ENCODE data around the gene ZNF653. TPM values are rescaled to one million over a fixed set of nuclear protein-coding genes. Genes with fewer than 3 reads are reported as not detected.

The ZNF653 gene
- total and polyA plus RNA-seq, 12 donors, result 2.3 to 7.8 (median 4.2) TPM

- no peak for TF ChIP-seq CTCF (IDR thresholded peaks at IDR 0.05)
- H3K9me3 ChIP-seq, result no peaks in the 10 kb centered on the region
- intact Hi-C loops (cut with DNase I), result loop anchor here in 1 of 10 donors (10.0 kb wide), 1 partner anchor 50 kb away; no protein-coding TSS in a partner anchor
- peak overlapping the region in 9 of 10 donors; percentile 66 to 94 (median 89) for H3K27ac ChIP-seq
- H3K4me1 ChIP-seq, result peaks cover 0 to 31% (median 22%) of the 10 kb centered on the region in 9 donors
- DNase-seq, result no peak
- peaks cover 0 to 20% (median 0%) of the 10 kb centered on the region in 7 donors for H3K27me3 ChIP-seq
- no peak for ATAC-seq
- H3K36me3 ChIP-seq, result no peaks in the 10 kb centered on the region
- 56 to 59% methylated on average over 5 of the region's 5 CpGs for whole genome bisulfite sequencing, 2 donors
- H3K4me3 ChIP-seq, result no peak overlapping the region
Measured at GRCh38 chr19:11534948-11535347, 29.3 kb upstream of the ZNF653 start.

GRCh38 chr19:11534538-11534937, 28.9 kb upstream of the ZNF653 start:
- Histone ChIP-seq H3K36me3 (no peaks in the 10 kb centered on the region), H3K27me3 (peaks cover 0 to 16% (median 0%) of the 10 kb centered on the region in 7 donors), H3K9me3 (no peaks in the 10 kb centered on the region), H3K4me3 (no peak overlapping the region), H3K4me1 (peaks cover 0 to 31% (median 21%) of the 10 kb centered on the region in 9 donors), H3K27ac (peak overlapping the region in 4 of 10 donors; percentile 89 to 94 (median 91))
- TF ChIP-seq CTCF (IDR thresholded peaks at IDR 0.05), result no peak
- intact Hi-C loops (cut with DNase I), result loop anchor here in 1 of 10 donors (10.0 kb wide), 1 partner anchor 50 kb away; no protein-coding TSS in a partner anchor
- DNase-seq, result no peak
- WGBS, 2 donors, result 90 to 95% methylated on average over 1 of the region's 1 CpG
- no peak for ATAC-seq

- peak overlapping the region in 4 of 10 donors; percentile 13 to 90 (median 55) for H3K27ac ChIP-seq
- H3K27me3 ChIP-seq, result no peaks in the 10 kb centered on the region
Measured at GRCh38 chr19:11530432-11530831, 24.8 kb upstream of the ZNF653 start.

More at GRCh38 chr19:11530432-11530831, 24.8 kb upstream of the ZNF653 start:
- Histone ChIP-seq H3K9me3 (no peaks in the 10 kb centered on the region), H3K4me3 (no peak overlapping the region), H3K36me3 (peaks cover 0 to 11% (median 0%) of the 10 kb centered on the region in 9 donors), H3K4me1 (peaks cover 6 to 40% (median 27%) of the 10 kb centered on the region in 9 donors)
- peak in 4 of 9 donors; percentile 37 to 48 (median 43) for TF ChIP-seq CTCF (IDR thresholded peaks at IDR 0.05)
- ATAC-seq (peak; percentile 6 to 63 (median 54)), DNase-seq (peak; percentile 74 to 78)
- 22 to 26% methylated on average over 9 of the region's 9 CpGs for WGBS, 2 donors
- intact Hi-C loops (cut with DNase I), result loop anchor here in 1 of 10 donors (10.0 kb wide), 1 partner anchor 54 kb away; no protein-coding TSS in a partner anchor
